GM19239 (cell line): ENCODE data around the gene NFKBIE.

Source experiments
- DNase-seq: peaks from one replicate; pipeline ENCODE4 v3.0.0; 2011; ENCODE audit warnings: low spot score; ENCODE audit not compliant: insufficient read length
- FAIRE-seq: peaks from 2 replicates; lab custom pipeline; 2011; peaks lifted over from hg19 to GRCh38; lab: Jason Lieb, UNC

The NFKBIE gene

DNA sequence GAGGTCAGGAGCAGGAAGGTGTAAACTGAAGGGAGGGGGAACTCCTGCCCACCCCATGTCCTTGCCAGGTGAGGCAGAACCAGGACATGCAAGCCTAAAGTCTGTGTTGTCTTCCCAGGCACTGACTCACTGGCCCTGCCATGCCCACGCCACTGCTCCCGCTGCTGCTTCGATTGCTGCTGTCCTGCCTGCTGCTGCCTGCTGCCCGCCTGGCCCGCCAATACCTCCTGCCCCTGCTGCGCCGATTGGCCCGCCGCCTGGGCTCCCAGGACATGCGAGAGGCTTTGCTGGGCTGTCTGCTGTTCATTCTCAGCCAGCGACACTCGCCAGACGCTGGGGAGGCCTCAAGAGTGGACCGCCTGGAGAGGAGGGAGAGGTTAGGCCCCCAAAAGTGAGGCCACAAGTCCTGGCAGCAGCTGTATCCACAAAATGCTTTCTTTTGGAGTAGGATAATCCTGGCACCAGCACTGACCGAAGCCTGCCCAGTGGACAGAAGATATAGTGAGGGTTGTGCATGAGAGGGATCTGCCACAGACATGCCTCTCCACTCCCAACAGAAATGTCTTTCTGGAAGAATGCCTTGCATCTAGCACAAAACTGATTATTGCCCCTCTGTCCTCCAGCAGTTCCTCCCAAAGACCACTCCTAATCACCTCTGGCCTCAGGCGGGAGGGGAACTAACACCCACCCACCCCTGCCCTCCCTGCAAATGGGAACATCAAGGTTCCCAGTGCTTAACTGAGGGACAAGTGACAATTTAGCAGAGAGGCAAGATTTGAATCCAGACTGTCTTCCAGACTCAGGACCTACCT is 47.8 kb downstream of the NFKBIE start:
- DNase-seq (no peak), FAIRE-seq (no peak)

- no peak for FAIRE-seq
Observed at GRCh38 chr6:44216677-44217331, 48.5 kb downstream of the NFKBIE start, which contains the start of gene MYMX. Gene MYMX, plus strand, starts transcription at chr6:44216926. Its CDS starts 546 bp downstream, at chr6:44217472.

GRCh38 chr6:44214307-44214706 is 51.0 kb downstream of the NFKBIE start:
- DNase-seq (no peak), FAIRE-seq (no peak)

More at GRCh38 chr6:44216677-44217331, 48.5 kb downstream of the NFKBIE start, which contains the start of gene MYMX:
- DNase-seq = no peak

GRCh38 chr6:44211284-44211683 is 54.1 kb downstream of the NFKBIE start:
- FAIRE-seq = no peak

More at GRCh38 chr6:44211284-44211683, 54.1 kb downstream of the NFKBIE start:
- DNase-seq = no peak
